Measurements from ENCODE around the gene ITGA1.

ITGA1 gene

DNA sequence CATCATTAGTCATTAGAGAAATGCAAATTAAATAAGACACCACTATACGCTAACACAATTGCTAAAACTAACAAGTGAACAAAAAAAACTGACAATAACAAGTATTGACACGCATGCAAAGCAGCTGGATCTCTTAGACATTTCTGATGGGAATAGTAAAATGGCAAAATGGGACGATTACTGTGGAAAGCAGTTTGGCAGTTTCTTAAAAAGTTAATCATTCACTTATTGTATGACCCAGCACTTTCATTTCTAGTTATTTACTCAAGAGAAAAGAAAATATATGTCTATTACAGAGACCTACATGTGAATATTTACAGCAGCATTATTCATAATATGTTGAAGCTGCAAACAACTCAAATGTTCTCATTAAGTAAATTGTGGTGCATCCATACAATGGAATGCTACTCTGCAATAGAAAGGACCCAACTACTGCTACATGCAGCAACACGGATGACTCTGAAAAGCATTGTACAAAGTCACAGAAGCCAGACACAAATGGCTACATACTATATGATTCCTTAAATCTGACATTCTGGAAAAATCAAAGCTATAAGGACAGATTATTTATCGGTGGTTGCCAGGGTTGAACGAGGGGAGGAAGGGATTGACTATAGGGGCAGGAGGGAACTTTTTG, 104.6 kb downstream of the ITGA1 start:
- no peak overlapping the region for H3K9ac ChIP-seq

DNA sequence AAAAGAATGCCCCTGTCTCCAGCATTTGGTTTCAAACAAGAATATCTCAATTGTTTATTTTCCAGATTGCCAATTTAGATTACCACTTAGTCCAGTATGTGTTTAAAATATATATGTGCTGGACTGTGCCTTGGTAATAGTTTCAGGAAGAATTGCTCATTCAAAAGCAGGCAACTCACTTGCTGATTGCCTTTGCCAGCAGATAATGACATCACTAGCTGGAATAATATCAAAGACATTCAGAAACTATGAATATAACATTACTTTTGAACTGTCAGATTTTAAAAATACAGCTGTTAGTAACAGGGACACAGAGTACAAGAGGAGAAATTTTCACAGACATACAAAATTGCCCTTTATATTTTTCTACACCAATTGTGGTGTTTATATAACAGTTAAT, 105.4 kb downstream of the ITGA1 start:
- Histone ChIP-seq H3K9ac (no peak overlapping the region), H3K27ac (no peak overlapping the region), H3K4me2 (ENCODE audit: low read length) (no peak overlapping the region), H3K4me3 (ENCODE audit: low read depth, low read length) (no peak overlapping the region), H3K27me3 (ENCODE audit: control insufficient read depth, insufficient read depth, low read length) (no peaks in the 10 kb centered on the region), H3K4me1 (no peaks in the 10 kb centered on the region), H2AFZ (no peak overlapping the region), H3K9me3 (ENCODE audit: control insufficient read depth, low read length) (no peaks in the 10 kb centered on the region), H3K79me2 (no peaks in the 10 kb centered on the region), H3K36me3 (ENCODE audit: control insufficient read depth, insufficient read depth, low read length) (no peaks in the 10 kb centered on the region)
- TF ChIP-seq, protein P1, sequence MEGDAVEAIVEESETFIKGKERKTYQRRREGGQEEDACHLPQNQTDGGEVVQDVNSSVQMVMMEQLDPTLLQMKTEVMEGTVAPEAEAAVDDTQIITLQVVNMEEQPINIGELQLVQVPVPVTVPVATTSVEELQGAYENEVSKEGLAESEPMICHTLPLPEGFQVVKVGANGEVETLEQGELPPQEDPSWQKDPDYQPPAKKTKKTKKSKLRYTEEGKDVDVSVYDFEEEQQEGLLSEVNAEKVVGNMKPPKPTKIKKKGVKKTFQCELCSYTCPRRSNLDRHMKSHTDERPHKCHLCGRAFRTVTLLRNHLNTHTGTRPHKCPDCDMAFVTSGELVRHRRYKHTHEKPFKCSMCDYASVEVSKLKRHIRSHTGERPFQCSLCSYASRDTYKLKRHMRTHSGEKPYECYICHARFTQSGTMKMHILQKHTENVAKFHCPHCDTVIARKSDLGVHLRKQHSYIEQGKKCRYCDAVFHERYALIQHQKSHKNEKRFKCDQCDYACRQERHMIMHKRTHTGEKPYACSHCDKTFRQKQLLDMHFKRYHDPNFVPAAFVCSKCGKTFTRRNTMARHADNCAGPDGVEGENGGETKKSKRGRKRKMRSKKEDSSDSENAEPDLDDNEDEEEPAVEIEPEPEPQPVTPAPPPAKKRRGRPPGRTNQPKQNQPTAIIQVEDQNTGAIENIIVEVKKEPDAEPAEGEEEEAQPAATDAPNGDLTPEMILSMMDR (IDR thresholded peaks at IDR 0.05): no peak

More for the DNA sequence above, 104.6 kb downstream of the ITGA1 start:
- H3K4me3 ChIP-seq (ENCODE audit: low read depth, low read length): no peak overlapping the region
- TF ChIP-seq, protein P1 (IDR thresholded peaks at IDR 0.05): no peak
- no peaks in the 10 kb centered on the region for H3K36me3 ChIP-seq (ENCODE audit: control insufficient read depth, insufficient read depth, low read length)
- H3K79me2 ChIP-seq: no peaks in the 10 kb centered on the region
- no peak overlapping the region for H3K4me2 ChIP-seq (ENCODE audit: low read length)
- H3K4me1 ChIP-seq: no peaks in the 10 kb centered on the region
- H3K9me3 ChIP-seq (ENCODE audit: control insufficient read depth, low read length): no peaks in the 10 kb centered on the region
- no peak overlapping the region for H3K27ac ChIP-seq
- H2AFZ ChIP-seq: no peak overlapping the region
- H3K27me3 ChIP-seq (ENCODE audit: control insufficient read depth, insufficient read depth, low read length): no peaks in the 10 kb centered on the region

DNA sequence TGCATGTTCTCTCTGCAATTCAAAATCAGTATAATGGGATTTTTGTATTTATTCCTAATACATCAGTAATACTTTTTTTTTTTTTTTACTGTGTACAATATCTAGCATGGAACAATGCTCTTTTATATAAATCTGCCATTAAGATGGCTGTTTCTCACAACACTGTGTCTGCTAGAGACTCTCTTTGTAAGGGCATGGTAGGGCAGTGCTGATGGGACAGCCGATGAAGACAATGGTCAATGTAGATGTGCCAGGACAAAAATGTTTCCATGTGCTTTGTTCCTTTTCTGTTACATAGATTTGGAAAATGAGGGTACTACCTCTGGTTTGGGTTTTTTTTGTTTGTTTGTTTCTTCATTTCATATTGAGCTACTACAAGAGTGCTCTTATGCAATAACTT, 106.1 kb downstream of the ITGA1 start:
- no peak overlapping the region for H2AFZ ChIP-seq
- no peaks in the 10 kb centered on the region for H3K36me3 ChIP-seq (ENCODE audit: control insufficient read depth, insufficient read depth, low read length)
- no peaks in the 10 kb centered on the region for H3K4me1 ChIP-seq
- no peaks in the 10 kb centered on the region for H3K9me3 ChIP-seq (ENCODE audit: control insufficient read depth, low read length)
- no peak overlapping the region for H3K9ac ChIP-seq
- no peak overlapping the region for H3K27ac ChIP-seq
- TF ChIP-seq, protein P1 (IDR thresholded peaks at IDR 0.05): no peak
- no peaks in the 10 kb centered on the region for H3K27me3 ChIP-seq (ENCODE audit: control insufficient read depth, insufficient read depth, low read length)
- H3K4me3 ChIP-seq (ENCODE audit: low read depth, low read length): no peak overlapping the region
- H3K79me2 ChIP-seq: no peaks in the 10 kb centered on the region
- H3K4me2 ChIP-seq (ENCODE audit: low read length): no peak overlapping the region

DNA sequence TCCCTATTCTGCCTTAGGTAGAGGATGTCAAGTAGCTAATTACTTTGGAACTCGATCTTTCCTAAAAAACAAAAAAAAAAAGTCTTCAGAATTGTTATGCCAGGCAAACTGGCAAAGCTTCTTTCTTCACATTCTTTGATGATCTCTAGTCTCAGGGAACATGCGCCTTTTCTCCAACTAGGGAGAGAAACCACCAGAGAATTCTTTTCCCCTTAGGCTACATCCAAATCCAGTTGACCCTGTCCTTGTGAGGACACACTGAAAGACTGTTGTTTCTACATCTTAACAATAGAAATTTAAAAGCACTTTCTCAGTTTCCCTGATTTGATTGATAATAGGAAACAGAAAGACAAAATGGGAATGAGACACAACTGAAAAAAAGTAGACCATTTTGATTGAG, 106.7 kb downstream of the ITGA1 start:
- H3K27me3 ChIP-seq (ENCODE audit: control insufficient read depth, insufficient read depth, low read length): no peaks in the 10 kb centered on the region
- no peak overlapping the region for H2AFZ ChIP-seq
- H3K4me2 ChIP-seq (ENCODE audit: low read length): no peak overlapping the region
- H3K9me3 ChIP-seq (ENCODE audit: control insufficient read depth, low read length): no peaks in the 10 kb centered on the region
- no peak overlapping the region for H3K27ac ChIP-seq
- no peak overlapping the region for H3K9ac ChIP-seq
- H3K4me3 ChIP-seq (ENCODE audit: low read depth, low read length): no peak overlapping the region
- TF ChIP-seq, protein P1 (IDR thresholded peaks at IDR 0.05): no peak
- no peaks in the 10 kb centered on the region for H3K79me2 ChIP-seq
- no peaks in the 10 kb centered on the region for H3K36me3 ChIP-seq (ENCODE audit: control insufficient read depth, insufficient read depth, low read length)
- no peaks in the 10 kb centered on the region for H3K4me1 ChIP-seq

DNA sequence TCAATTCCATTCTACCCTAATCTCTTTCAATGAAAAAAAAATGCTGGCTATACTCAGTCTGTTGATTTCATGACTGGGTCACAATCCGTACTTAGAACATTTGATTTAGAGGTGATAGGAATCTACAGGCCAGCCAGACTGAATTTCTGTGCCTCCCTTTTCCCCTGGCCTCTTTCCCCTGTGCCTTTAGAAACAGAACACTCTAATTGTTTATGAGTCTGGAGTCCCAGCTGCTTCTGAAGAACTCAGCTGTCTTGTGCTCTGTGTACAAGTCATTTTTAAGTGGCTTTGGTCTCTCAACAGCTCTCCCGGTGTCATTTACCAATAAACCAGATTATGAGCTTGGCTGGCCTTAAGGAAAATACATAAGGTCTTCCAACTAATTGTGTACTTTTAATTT, 107.4 kb downstream of the ITGA1 start:
- Histone ChIP-seq H3K9ac (no peak overlapping the region), H3K27ac (no peak overlapping the region), H3K27me3 (ENCODE audit: control insufficient read depth, insufficient read depth, low read length) (no peaks in the 10 kb centered on the region), H3K4me3 (ENCODE audit: low read depth, low read length) (no peak overlapping the region), H3K36me3 (ENCODE audit: control insufficient read depth, insufficient read depth, low read length) (no peaks in the 10 kb centered on the region), H3K4me2 (ENCODE audit: low read length) (no peak overlapping the region), H2AFZ (no peak overlapping the region), H3K4me1 (no peaks in the 10 kb centered on the region), H3K79me2 (no peaks in the 10 kb centered on the region), H3K9me3 (ENCODE audit: control insufficient read depth, low read length) (no peaks in the 10 kb centered on the region)
- TF ChIP-seq, protein P1 (IDR thresholded peaks at IDR 0.05): no peak
